Measurements from ENCODE around the gene CXCL1. TPM values are rescaled to one million over a fixed set of nuclear protein-coding genes. Genes with fewer than 3 reads are reported as not detected.

Gene CXCL1
- total RNA-seq, 4 donors from 2014 or later, result 0.89 to 1.6 (median 1.3) TPM

DNA sequence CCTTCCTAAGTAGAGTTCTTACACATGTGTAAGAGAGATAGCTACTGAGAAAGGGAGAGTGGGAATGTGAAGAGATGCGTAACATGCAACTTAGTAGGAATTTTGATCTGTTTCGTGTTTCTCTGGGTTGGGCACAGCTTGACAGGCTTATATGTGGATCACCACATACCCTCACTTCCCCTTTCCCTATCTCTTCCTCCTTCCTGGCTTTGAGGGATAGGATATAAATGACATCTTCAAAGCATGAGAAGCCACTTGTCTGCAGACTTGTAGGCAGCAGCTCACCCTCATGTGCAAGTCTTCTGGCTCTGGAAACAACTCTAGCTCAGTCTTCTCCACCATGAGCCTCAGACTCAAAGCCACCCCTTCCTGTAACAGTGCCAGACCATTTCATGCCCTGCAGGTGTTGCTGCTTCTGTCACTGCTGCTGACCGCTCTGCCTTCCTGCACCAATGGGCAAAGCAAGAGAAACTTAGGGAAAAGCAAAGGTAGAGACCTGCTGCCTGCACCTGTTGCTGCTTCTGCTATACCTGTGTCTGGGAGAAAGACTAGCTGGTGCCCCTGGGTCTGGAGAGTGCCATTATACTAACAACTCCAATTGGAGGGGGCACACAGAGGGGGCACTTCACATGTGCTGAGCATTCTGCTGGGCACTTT is 21.5 kb upstream of the CXCL1 start:
- WGBS, 2 donors, result 88% methylated on average over 3 of the region's 3 CpGs
- intact Hi-C loops (cut with DNase I; ENCODE audit: low total_unique reads), result no loop called here
- DNase-seq (ENCODE audit: low spot score in 2 of 2), result no peak
- TF ChIP-seq POLR2A (IDR thresholded peaks at IDR 0.05), result no peak
- TF ChIP-seq, protein P1, sequence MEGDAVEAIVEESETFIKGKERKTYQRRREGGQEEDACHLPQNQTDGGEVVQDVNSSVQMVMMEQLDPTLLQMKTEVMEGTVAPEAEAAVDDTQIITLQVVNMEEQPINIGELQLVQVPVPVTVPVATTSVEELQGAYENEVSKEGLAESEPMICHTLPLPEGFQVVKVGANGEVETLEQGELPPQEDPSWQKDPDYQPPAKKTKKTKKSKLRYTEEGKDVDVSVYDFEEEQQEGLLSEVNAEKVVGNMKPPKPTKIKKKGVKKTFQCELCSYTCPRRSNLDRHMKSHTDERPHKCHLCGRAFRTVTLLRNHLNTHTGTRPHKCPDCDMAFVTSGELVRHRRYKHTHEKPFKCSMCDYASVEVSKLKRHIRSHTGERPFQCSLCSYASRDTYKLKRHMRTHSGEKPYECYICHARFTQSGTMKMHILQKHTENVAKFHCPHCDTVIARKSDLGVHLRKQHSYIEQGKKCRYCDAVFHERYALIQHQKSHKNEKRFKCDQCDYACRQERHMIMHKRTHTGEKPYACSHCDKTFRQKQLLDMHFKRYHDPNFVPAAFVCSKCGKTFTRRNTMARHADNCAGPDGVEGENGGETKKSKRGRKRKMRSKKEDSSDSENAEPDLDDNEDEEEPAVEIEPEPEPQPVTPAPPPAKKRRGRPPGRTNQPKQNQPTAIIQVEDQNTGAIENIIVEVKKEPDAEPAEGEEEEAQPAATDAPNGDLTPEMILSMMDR (IDR thresholded peaks at IDR 0.05), result no peak
- no peak overlapping the region for H3K4me3 ChIP-seq (ENCODE audit: low read depth, poor library complexity, severe bottlenecking)

DNA sequence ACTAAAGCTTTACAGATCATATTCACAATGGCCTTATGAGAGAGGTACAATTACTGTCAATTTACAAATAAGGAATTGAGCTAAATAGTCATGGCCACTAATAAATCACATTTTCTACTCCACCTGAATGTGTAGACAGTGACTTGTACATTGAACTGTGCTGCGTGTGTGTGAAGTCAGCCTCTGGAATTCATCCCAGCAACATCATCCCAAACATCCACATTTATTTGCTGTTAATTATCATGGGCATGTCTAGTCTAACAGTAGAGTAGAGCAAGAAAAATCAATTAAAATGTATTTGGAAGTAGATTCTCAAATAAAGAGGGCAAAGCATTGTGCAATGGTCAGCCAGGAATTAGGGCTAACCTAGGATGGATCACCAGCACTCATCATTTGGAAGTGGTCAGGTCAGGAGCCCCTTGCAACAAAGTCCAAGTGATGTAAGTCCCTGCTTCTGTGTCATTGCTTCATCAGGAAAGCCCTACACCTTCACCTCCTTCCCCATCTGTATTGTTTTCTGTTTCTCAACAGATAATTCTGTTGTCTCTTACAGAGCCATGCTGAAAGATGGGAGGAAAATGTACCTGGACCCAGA is 20.9 kb upstream of the CXCL1 start:
- WGBS, 2 donors, result 44 to 54% methylated on average over 1 of the region's 1 CpG

DNA sequence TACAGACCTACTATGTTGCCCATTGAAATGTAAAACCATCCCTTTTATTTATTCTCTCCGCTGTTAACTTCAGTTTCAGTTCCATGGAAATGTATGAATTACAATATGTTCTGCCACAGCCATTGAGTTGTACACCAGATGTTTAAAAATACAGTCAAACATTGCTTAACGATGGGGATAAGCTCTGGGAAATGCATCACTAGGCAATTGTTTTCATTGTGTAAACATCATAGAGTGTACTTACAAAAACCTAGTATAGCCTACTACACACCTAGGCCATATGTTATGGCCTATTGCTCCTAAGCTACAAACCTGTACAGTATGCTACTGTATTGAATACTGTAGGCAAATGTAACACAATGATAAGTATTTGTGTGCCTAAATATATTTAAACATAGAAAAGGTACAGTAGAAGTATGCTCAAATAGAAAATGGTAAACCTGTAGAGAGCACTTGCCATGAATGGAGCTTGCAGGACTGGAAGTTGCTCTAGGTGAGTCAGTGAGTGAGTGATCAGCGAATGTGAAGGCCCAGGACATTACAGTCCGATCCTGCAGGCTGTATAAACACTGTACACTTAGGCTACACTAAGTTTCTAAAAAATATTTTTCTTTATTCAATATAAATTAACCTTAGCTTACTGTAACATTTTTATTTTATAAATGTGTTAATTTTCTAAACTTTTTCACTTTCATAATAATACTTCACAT is 18.8 kb upstream of the CXCL1 start:
- intact Hi-C loops (cut with DNase I; ENCODE audit: low total_unique reads), result no loop called here
- no peak for DNase-seq (ENCODE audit: low spot score in 2 of 2)
- WGBS, 2 donors, result 88 to 89% methylated on average over 4 of the region's 4 CpGs
- no peak for TF ChIP-seq POLR2A (IDR thresholded peaks at IDR 0.05)
- TF ChIP-seq, protein P1 (IDR thresholded peaks at IDR 0.05), result no peak
- H3K4me3 ChIP-seq (ENCODE audit: low read depth, poor library complexity, severe bottlenecking), result no peak overlapping the region

More for the DNA sequence above, 20.9 kb upstream of the CXCL1 start:
- no peak overlapping the region for H3K4me3 ChIP-seq (ENCODE audit: low read depth, poor library complexity, severe bottlenecking)
- intact Hi-C loops (cut with DNase I; ENCODE audit: low total_unique reads), result no loop called here
- no peak for TF ChIP-seq POLR2A (IDR thresholded peaks at IDR 0.05)
- TF ChIP-seq, protein P1 (IDR thresholded peaks at IDR 0.05), result no peak
- no peak for DNase-seq (ENCODE audit: low spot score in 2 of 2)

DNA sequence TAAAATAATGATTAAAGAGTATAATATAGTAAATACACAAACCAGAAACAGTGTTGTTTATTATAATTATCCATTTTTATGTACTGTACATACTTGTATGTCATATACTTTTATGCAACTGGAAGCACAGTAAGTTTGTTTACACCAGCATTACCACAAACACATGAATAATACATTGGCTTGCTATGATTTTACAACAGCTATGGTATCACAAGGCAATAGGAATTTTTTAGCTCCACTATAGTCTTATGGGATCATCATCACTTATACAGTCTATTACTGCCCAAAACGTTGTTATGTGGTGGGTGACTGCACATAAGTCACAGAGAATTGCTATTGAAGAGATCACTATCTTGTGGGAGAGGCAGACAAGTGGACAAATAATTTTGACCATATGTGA is 17.9 kb upstream of the CXCL1 start:
- TF ChIP-seq, protein P1 (IDR thresholded peaks at IDR 0.05), result no peak
- no peak for TF ChIP-seq POLR2A (IDR thresholded peaks at IDR 0.05)

DNA sequence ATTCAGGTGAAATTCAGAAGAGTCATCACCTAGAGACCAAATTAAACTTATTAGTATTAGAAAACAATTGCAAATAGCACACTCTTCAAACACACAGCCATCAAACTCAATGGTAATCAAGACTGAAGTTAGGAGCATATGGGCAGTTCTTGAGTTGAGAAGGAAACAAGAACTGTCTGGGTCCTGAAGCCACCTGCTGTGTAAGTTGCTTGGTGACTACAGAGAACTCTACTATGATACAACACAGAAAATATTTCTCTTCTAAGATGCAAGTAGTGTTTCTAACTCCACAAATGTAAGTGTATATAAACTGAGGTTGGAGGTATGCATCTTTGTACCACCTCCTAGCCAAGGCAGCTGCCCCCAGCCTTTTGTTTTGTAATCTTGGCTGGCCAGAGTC is 16.4 kb upstream of the CXCL1 start:
- no peak overlapping the region for H3K4me3 ChIP-seq (ENCODE audit: low read depth, poor library complexity, severe bottlenecking)
- no peak for DNase-seq (ENCODE audit: low spot score in 2 of 2)
- intact Hi-C loops (cut with DNase I; ENCODE audit: low total_unique reads), result no loop called here
- TF ChIP-seq, protein P1 (IDR thresholded peaks at IDR 0.05), result no peak
- TF ChIP-seq POLR2A (IDR thresholded peaks at IDR 0.05), result no peak

More for the DNA sequence above, 17.9 kb upstream of the CXCL1 start:
- intact Hi-C loops (cut with DNase I; ENCODE audit: low total_unique reads), result no loop called here
- no peak overlapping the region for H3K4me3 ChIP-seq (ENCODE audit: low read depth, poor library complexity, severe bottlenecking)
- DNase-seq (ENCODE audit: low spot score in 2 of 2), result no peak
- 76 to 79% methylated on average over 1 of the region's 1 CpG for WGBS, 2 donors

Data from lower leg skin (tissue), 4 donors.